Heart left ventricle (tissue), 16 donors: ENCODE results near the gene ZNF536. TPM values are rescaled to one million over a fixed set of nuclear protein-coding genes. Genes with fewer than 3 reads are reported as not detected.

ENCODE experiments used
- ATAC-seq, 4 donors: fragments of 200-7000 bp; cut with Tn5 transposase; one replicate each; pipeline ENCODE4 v1.9.1; 2020 to 2022; ENCODE audit warnings: moderate library complexity in 4 of 4, mild to moderate bottlenecking in 3 of 4, moderate number of reproducible peaks in 1 of 4
- DNase-seq, 5 donors: peaks; one replicate each; pipeline ENCODE4 v3.0.0-alpha.2; 2020
- H3K27ac ChIP-seq, 12 donors: fragments of 200-600 bp; sonication (generic) in 4 of 12; one replicate each; pipeline versions ENCODE4 v1.5.0 to v1.8.0; 2016 to 2022; ENCODE audit warnings: mild to moderate bottlenecking in 2 of 12
- H3K27me3 ChIP-seq, 9 donors: fragments of 200-600 bp; sonication (generic) in 2 of 9; one replicate each; pipeline versions ENCODE4 v1.5.1 to v1.8.0; 2016 to 2022; ENCODE audit warnings: mild to moderate bottlenecking in 3 of 9
- H3K36me3 ChIP-seq, 9 donors: fragments of 200-600 bp; sonication (generic) in 2 of 9; one replicate each; pipeline versions ENCODE4 v1.5.0 to v1.8.0; 2018 to 2022; ENCODE audit warnings: mild to moderate bottlenecking in 2 of 9
- H3K4me1 ChIP-seq, 12 donors: fragments of 200-600 bp; sonication (generic) in 4 of 12; one replicate each; pipeline versions ENCODE4 v1.5.0 to v1.8.0; 2016 to 2022; ENCODE audit warnings: mild to moderate bottlenecking in 3 of 12
- H3K4me3 ChIP-seq, 12 donors: fragments of 200-600 bp; sonication (generic) in 4 of 12; one replicate each; pipeline versions ENCODE4 v1.5.0 to v1.8.0; 2017 to 2022; ENCODE audit warnings: mild to moderate bottlenecking in 9 of 12, moderate library complexity in 4 of 12
- H3K9me3 ChIP-seq, 12 donors: fragments of 200-600 bp; sonication (generic) in 4 of 12; one replicate each; pipeline versions ENCODE4 v1.5.0 to v1.8.0; 2016 to 2022; ENCODE audit warnings: mild to moderate bottlenecking in 1 of 12
- POLR2A ChIP-seq, 2 donors: fragments of 450-650 bp; IDR thresholded peaks; one replicate each; pipeline ENCODE4 v1.6.1; 2017; ENCODE audit warnings: antibody characterized with exemption in 2 of 2, mild to moderate bottlenecking in 2 of 2, moderate library complexity in 2 of 2
- WGBS, 4 donors: extraction: QIAGEN DNeasy Blood & Tissue Kit in 2 of 4; methylation state at CpG; one replicate each; pipeline versions ENCODE4 v1.1.5 to v1.1.7; 2013 to 2018; 5-methylcytosine and 5-hydroxymethylcytosine counted together
- intact Hi-C, 10 donors: fragments of 100-400 bp; cut with DNase I; formaldehyde crosslinking; loops; one replicate each; pipeline versions ENCODE4 v1.11.1 to v1.14.2; 2022
- polyA plus RNA-seq, 2 donors: library from polyadenylated mRNA; stranded (reverse); fragments of 200-250 nt; gene quantifications; one replicate each; pipeline ENCODE4 v1.2.3, GENCODE V29; 2013
- total RNA-seq, 9 donors: library from RNA; depleted of rRNA in 2 of 9; stranded (reverse); fragments of >200 nt in 2 of 9; fragmentation: NEBNext Ultra II Directional in 3 of 9; extraction: Animal tissue kit (Norgen Biotek cat#: 25700) in 3 of 9; gene quantifications; one replicate each; pipeline versions ENCODE4 v1.1.0 to v1.2.4, GENCODE V29; 2016 to 2023
- TF ChIP-seq, protein P1 (sequence below), 12 donors: fragments of 200-600 bp; sonication (generic) in 4 of 12; IDR thresholded peaks; one replicate each; pipeline versions ENCODE4 v1.5.0 to v1.8.0; 2018 to 2022; ENCODE audit warnings: antibody characterized with exemption in 12 of 12, mild to moderate bottlenecking in 5 of 12
- donor health status: ischemic (EF 13 %, LVEDD 7.1; RV severe dilation, severe dysfunction).
- donor health status: healthy with polysubstance abuse.
- donor health status: DM: no; HTN: yes; CAD: no.
- donor health status: DM: no; HTN: no; CAD: no.
- donor health status: ischemic (EF 25% LVEDD 6.9; RV normal size, moderate dysfunction).
- donor health status: ischemic (EF 25% LVEDD 5.7; RV mildly dilated, moderate dysfunction).
- donor health status: healthy.
- donor health status: DM: yes; HTN: yes; CAD: no.
- donor health status: ischemic (EF 35%, LVEDD 5.7; RV mildly dilated, moderate dysfunction).
- donor health status: nonischemic (EF 11% LVEDD 7.7; RV severe dilation, severe dysfunction).
- donor health status: DM: yes; HTN: yes; CAD: no.
- donor health status: PGD.
- donor health status: ischemic (EF 29% LVEDD 5.4; RV normal size, mild dysfunction).
- donor health status: nonischemic (EF 23%, LVEDD 6.1; RV moderate dilation, normal function).

The ZNF536 gene
- total and polyA plus RNA-seq, 11 donors, result 0.17 to 10.1 (median 2.0) TPM

DNA sequence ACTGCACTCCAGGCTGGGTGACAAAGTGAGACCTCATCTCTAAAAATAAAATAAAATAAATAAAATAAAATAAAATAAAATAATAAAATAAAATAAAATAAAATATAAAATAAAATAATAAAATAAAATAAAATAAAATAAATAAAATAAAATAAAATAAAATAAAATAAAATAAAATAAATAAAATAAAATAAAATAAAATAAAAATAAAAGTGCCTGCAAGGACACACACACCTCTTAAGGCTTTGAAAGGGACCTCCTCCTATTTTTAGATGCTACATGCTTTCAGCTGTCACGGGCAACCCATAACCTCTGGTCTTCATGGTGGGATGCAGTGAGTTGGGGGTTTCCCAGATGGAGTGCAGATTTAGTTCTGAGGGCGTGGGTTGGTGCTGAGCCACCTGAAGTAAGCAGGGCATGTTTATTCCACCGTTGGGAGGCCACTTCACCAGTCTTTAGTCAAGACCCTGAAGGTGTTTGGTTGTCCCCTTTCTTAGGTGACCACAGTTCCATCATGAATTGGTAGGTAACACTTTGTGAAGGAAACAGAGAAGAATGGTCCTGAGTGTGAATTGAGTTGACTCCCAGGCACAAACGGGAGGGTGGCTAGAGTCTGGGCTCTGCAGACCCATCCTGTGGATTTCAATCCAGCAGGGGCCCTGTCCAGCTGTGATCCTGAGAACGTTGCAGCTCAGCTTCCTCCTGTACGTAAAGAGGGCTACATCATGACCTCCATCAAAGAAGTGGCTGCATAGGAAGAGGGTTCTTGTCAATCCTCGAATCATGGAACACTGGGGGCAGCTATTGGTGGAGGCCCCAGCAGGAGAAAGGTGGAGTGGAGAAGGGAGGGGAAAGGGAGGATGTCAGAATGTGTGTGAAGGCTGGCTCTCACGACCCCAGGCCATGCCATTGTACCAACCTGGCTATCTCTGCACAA, 234.2 kb downstream of the ZNF536 start:
- Histone ChIP-seq H3K9me3 (no peaks in the 10 kb centered on the region), H3K4me1 (no peaks in the 10 kb centered on the region), H3K27me3 (no peaks in the 10 kb centered on the region), H3K36me3 (no peaks in the 10 kb centered on the region), H3K4me3 (no peak overlapping the region), H3K27ac (no peak overlapping the region)
- intact Hi-C loops, result no loop called here
- ATAC-seq (no peak), DNase-seq (no peak)
- TF ChIP-seq, protein P1, sequence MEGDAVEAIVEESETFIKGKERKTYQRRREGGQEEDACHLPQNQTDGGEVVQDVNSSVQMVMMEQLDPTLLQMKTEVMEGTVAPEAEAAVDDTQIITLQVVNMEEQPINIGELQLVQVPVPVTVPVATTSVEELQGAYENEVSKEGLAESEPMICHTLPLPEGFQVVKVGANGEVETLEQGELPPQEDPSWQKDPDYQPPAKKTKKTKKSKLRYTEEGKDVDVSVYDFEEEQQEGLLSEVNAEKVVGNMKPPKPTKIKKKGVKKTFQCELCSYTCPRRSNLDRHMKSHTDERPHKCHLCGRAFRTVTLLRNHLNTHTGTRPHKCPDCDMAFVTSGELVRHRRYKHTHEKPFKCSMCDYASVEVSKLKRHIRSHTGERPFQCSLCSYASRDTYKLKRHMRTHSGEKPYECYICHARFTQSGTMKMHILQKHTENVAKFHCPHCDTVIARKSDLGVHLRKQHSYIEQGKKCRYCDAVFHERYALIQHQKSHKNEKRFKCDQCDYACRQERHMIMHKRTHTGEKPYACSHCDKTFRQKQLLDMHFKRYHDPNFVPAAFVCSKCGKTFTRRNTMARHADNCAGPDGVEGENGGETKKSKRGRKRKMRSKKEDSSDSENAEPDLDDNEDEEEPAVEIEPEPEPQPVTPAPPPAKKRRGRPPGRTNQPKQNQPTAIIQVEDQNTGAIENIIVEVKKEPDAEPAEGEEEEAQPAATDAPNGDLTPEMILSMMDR (IDR thresholded peaks at IDR 0.05), result no peak
- TF ChIP-seq POLR2A (IDR thresholded peaks at IDR 0.05), result no peak
- 55 to 70% (median 62%) methylated on average over 8 of the region's 8 CpGs for WGBS, 4 donors
